HuH-7 (cell line): ENCODE results near the gene PPM1H.
"Not testable (repeated sequence)": the region's sequence is repeated elsewhere in the genome, so short reads cannot be mapped to it uniquely, and the experiment has no call there.

Experiments
- DNase-seq: peaks from one replicate; pipeline ENCODE4 v3.0.0; 2011; ENCODE audit warnings: low spot score

Gene PPM1H

DNA sequence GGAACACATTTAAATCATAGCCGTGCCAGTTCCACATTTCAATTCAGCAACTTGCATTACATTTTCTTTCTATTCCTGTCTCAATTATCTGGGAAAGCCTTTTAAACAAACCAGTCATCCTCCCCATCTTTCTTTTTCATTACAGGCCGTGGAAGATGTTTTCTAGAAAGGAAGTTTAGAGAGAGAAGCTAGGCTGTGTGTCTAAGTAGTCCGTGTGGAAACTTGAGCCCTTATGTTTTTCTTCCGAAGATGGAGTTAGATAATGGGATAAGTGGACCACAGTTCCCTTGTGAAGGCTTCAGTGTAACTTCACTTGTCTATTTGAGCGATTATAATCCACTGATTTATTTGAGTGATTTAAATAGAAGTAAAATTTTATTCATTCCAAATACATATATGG is 12.4 kb upstream of the PPM1H start:
- DNase-seq: no peak

DNA sequence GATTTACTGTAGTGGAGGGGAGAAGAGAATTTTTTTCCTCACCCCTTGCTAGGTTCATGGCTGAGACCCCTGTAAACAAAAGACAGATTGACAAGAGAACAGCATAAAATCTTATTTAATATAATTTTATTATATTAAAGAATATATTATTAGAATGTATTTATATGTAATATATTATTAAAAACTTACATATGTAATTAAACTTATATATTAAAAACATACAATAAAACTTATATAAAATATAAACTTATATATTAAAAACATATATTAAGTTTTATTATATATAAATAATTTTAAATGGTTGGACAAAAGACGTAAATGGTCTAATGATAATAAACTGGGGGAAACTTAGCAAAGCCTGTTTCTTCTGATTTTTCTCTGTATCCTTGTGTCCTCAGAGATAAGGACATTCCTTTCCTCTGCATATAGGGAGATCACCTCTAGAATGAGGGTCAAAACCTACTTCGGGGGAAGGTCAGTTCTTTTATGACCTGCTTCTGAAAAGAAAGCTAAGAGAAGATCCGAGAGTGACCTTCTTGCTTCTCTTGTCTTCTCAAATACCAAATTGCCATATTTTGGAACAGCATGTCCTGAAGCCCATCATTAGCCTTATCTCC is 8.9 kb upstream of the PPM1H start:
- DNase-seq: no peak

DNA sequence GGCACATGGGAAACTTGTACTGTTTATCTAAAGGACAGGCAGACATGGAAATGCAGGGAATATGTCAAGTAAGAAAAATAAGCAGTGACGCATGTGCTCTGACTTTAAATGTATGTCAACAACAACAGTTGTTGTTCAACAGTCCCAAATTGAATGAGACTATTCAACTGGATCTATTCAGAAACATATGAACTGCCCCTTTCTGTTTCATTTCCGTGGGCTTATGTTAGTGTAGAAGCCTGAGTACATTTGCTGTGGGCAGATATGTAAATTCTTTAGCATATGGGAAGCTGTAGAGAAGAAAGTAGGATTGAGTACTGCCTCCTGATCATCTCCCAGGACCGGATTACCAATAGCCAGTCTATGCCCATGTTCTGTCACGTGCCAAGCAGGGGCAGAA is 7.4 kb upstream of the PPM1H start:
- DNase-seq: not testable (repeated sequence)

DNA sequence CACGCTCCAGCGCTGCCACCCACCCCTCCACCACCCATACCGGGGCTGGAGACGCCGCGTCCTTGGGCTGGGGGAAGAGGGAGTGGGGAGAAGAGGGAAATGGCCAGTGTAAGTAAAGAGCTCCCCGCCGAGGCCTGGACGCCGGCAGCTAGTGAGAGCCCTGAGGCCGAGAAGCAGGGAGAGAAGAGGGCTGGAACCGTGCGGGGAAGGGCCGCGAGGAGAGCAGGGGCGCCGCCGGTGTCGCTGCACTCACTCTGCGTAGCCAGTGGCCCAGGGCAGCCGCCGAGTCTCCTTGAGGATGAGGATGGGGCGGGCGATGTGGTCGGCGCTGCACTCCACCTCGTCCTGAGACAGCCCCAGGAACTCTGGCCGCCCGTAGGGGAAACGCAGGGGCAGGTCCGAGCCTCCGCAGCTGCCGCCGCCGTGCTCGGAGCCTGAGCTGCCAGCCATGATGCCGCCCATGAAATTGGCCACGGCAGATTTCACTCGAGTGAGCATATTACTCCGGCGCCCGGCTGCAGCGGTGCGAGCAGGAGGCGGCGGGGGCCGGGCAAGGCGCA is 631 bp downstream of the PPM1H start:
- DNase-seq: peak; percentile 28

GRCh38 chr12:62933602-62934238 is 1.2 kb downstream of the PPM1H start:
- DNase-seq: no peak

GRCh38 chr12:62933220-62933601 is 1.7 kb downstream of the PPM1H start:
- peak; percentile 64 for DNase-seq

DNA sequence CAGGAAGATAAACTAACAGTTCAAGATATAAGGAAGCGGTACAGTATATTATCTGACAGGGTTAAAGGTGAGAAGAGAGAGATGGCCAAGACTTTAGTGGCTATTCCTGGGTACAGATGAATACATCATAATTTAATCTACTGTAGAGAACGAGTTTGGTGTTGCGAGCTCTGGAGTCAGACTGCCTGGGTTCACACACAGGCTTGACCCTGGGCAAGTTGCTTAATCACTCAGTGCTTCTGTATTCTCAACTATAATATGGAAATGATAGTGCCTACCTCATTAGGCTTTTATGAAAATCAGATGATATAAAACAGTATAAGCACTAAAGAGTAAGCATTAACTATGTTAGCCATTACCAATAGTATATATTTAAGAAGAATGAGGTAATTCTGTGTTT is 3.5 kb downstream of the PPM1H start:
- no peak for DNase-seq

GRCh38 chr12:62930546-62931425 is 4.2 kb downstream of the PPM1H start:
- no peak for DNase-seq

DNA sequence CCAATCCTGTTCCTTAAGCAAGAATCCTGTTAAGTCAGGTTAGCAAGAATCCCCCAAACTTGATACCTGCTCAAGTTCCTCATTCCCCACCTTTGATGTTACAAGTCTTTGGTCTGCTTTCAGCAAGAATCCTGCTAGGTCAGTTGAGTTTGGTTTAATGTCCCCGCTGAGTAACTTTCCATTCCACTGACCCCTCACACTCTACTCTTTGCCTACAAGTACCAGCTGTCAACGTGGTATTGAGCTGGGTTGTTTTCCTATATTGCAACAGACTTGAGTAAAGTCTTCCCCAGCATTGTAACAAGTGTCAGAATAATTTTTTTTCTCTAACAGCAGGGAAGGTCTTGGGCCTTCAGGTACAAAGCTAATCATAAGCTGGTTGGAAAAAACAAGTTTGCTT is 6.3 kb downstream of the PPM1H start:
- peak; percentile 54 for DNase-seq

GRCh38 chr12:62925680-62926079 is 9.3 kb downstream of the PPM1H start:
- DNase-seq: no peak

DNA sequence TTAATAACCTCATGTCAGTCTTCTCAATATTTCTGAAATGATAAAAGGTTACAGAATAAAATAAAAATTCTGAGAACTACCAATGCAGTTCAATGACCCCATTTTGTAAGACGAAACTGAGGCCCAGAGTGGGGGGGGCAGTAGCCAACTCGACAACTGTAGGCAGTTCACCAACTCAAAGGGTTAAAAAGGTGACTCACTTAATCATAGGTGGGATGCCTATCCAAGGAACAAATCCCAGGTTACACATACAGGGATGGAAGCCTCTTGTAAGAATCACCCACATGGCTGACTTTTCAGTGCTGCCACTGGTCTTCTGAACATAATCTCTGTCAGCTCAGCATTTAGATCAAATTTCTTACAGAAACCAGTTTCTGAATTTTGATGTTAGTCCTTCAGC is 10.9 kb downstream of the PPM1H start:
- no peak for DNase-seq

GRCh38 chr12:62922539-62922938 is 12.4 kb downstream of the PPM1H start:
- no peak for DNase-seq

DNA sequence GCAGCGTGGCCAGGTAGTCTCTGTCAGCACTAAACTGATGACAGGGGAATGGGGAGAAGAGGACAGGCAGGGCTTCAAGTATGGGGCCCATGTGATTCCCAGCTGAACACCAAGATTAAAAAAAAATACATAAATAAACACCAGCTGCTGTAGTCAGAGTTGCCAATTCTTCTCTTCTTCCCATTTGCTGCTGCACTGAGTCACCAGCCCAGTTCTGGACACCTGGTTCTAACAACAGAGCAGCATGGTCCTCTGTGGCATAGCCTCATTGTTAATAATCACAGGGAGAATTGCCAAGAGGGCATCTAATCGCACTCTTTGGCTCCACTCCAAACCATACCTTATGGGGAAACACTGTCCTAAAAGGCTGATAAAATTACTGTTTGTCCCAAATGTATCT is 15.1 kb downstream of the PPM1H start:
- DNase-seq: no peak

DNA sequence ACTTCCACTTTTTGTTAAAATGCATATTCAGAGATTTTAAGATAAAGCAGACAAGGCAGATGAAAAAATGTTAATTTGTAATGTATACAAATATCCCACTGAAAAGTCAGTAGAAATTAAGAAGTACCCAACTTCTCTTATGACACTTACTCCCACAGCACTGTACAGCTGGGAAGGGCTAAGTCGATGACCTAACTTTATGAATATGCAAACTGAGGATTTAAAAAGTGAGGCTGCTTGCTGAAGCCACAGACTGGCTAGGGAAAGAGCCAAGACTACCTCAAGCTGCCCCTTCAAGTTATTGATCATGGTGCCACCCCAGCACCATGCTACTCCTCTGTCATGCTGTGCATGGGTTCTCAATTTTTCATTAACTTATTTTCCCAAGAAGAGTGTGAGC is 17.0 kb downstream of the PPM1H start:
- DNase-seq: no peak

- DNase-seq: no peak
Observed at GRCh38 chr12:62916632-62917425, 18.1 kb downstream of the PPM1H start.

DNA sequence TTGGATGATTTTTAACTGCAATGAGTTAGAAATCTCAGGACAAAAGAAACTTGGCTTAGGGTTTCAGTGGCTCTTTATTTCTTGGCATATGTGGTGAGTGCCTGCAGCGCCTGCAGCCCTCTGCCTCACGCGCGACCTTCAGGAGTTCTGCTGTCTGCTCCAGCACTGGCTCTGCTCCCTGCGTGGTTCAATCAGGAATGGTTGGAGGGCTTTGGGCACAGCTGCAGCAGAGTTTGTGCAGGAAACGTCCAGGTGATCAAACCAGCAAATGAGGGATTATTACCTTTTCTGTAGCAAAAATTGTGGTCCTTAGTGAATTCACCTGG is 19.8 kb downstream of the PPM1H start:
- no peak for DNase-seq

DNA sequence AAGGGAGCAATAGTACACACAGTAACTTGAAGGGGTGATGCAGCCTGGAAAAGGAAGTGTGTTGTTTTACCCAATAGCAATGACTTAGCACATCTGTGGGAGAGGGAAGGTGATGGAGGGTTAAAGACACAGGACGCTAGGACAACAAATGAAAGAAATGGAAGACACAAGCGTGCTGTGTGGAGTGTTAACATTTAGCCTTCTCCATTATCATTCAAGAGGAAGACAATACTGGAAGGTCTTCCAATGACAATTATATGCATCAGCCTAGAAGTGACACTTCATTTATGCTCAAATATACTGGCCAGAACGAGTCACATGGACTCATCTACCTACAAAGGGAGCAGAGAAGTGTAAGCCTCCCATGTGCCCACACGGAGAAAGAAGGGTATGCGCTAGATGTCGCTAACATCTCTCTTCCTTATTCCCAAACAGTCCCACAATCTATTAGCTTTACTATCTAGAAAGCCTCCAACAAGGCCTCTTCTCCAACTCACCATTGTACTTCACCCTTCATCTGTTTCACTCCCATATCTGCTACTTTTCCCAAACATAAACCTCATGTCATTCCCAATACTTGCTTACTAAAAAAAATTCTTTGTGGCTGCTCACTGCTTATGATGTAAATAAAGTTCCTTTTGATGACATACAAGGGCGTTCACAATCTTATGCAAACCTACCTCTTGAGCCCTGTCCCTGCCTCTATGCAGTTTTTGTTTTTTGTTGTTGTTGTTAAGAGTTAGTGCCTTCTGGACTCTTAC is 20.3 kb downstream of the PPM1H start:
- no peak for DNase-seq

- no peak for DNase-seq
Observed at GRCh38 chr12:62913380-62913779, 21.6 kb downstream of the PPM1H start.

GRCh38 chr12:62912644-62913043 is 22.3 kb downstream of the PPM1H start:
- DNase-seq: no peak

DNA sequence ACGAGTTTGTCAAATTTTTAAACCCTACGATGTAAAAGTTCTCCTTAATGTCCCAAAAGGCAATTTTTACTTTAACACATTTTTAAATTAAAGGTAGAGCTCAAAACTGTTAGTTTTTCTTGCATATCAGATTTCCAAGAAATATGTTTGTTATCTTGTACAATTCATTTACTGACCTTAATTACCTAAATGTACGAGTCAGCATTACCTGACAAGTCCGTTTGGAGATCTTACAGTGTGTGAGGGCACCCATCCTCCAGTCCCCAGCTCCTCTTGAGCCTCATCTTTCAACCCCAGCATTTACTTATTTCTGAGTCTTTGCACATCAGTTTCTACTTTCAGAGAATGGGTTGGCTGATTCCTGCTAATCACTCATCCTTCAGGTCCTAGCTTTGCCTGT is 23.7 kb downstream of the PPM1H start:
- DNase-seq: no peak

GRCh38 chr12:62910549-62911169 is 24.3 kb downstream of the PPM1H start:
- DNase-seq: no peak
